HG03378 (cell line): Measurements from ENCODE around the gene LRP5.
"Not testable (repeated sequence)": the region's sequence is repeated elsewhere in the genome, so short reads cannot be mapped to it uniquely, and the experiment has no call there.

ENCODE experiments used
- ATAC-seq: cut with Tn5 transposase; IDR thresholded peaks from one replicate; pipeline ENCODE4 v1.9.1; 2021; ENCODE audit warnings: mild to moderate bottlenecking, moderate library complexity; ENCODE audit not compliant: unreplicated experiment

The LRP5 gene

DNA sequence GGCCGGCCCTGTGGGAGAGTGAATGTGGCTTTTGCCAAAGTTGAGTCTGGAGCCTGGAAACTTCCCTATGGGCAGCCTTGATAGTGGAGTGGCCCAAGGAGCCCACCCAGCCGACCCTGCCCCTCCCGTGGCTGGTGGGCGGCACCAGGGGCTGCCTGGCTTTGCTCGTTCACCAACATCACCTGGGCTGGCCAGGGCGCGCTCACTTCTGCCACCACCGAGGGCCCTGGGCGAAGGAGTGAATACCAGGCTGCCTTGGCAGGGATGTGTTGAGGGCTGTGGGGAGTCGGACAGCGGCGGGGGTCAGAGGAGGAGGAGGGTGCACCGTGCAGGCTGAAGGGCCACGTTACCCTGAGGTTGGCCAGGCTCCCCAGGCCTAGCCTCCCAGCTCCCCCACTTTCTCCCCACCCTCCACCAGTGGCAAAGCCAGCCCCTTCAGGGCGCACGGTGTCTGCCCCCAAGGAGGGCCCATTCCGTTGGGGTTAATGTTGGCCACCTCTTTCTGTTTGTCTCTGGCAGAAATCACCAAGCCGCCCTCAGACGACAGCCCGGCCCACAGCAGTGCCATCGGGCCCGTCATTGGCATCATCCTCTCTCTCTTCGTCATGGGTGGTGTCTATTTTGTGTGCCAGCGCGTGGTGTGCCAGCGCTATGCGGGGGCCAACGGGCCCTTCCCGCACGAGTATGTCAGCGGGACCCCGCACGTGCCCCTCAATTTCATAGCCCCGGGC, 125.7 kb downstream of the LRP5 start:
- no peak for ATAC-seq

DNA sequence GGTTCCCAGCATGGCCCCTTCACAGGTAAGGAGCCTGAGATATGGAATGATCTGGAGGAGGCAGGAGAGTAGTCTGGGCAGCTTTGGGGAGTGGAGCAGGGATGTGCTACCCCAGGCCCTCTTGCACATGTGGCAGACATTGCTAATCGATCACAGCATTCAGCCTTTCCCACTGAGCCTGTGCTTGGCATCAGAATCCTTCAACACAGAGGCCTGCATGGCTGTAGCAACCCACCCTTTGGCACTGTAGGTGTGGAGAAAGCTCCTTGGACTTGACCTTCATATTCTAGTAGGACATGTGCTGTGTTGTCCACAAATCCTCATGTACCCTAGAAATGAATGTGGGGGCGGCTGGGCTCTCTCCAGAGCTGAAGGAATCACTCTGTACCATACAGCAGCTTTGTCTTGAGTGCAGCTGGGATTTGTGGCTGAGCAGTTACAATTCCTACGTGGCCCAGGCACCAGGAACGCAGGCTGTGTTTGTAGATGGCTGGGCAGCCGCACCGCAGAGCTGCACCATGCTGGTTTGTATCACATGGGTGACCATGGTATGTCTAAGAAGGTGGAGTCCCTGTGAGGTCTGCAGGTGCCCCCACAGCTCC, 126.4 kb downstream of the LRP5 start:
- ATAC-seq = no peak

GRCh38 chr11:68439355-68440065, 127.1 kb downstream of the LRP5 start:
- no peak for ATAC-seq

- ATAC-seq = no peak
Observed at GRCh38 chr11:68440224-68440623, 127.8 kb downstream of the LRP5 start.

- no peak for ATAC-seq
Observed at GRCh38 chr11:68441466-68442230, 129.3 kb downstream of the LRP5 start.

- no peak for ATAC-seq
Observed at GRCh38 chr11:68442433-68442832, 130.0 kb downstream of the LRP5 start.

DNA sequence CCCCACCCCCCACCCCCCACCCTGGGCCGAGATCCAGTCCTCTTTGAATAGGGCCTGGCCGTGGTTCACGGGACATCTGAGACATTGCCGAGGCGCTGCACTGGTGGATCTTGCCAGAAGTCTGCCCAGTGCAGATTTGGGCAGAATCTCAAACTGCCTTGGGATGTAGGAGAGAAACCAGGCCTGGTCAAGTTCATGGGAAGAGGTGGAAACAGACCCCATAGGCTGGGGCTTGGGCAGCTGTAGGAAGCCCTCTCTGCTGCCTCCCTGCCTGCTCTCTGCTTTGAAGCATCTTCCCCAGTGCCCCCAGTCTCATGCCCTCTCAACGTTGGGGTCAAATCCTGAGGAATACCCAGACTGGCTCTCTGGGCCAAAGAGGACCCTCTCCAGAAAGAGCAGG, 132.2 kb downstream of the LRP5 start:
- ATAC-seq = no peak

DNA sequence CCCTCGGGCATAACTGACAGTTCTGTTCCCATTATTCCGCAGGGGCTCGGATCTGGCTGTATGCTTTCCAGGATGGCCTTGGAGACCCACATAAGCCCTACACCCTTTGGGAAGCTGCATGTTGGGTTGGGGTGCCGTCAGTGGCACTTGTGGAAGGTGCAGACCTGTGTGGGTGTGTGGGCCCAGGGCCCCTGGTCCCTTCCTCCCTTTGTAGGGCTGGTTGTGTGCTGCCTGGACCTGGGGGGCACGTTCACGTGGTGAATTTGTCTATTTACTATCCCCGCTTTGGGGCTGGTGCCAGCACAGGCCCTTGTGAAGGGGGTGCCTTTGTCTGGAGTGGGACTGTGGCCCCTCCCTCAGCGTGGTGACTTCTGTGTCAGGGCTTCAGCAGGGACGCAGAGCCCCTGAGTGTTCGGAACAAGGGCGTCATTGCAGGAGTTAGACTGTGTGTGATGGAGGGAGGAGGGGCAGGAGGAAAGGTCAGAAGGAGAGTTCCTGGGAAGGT, 133.2 kb downstream of the LRP5 start:
- ATAC-seq = no peak

DNA sequence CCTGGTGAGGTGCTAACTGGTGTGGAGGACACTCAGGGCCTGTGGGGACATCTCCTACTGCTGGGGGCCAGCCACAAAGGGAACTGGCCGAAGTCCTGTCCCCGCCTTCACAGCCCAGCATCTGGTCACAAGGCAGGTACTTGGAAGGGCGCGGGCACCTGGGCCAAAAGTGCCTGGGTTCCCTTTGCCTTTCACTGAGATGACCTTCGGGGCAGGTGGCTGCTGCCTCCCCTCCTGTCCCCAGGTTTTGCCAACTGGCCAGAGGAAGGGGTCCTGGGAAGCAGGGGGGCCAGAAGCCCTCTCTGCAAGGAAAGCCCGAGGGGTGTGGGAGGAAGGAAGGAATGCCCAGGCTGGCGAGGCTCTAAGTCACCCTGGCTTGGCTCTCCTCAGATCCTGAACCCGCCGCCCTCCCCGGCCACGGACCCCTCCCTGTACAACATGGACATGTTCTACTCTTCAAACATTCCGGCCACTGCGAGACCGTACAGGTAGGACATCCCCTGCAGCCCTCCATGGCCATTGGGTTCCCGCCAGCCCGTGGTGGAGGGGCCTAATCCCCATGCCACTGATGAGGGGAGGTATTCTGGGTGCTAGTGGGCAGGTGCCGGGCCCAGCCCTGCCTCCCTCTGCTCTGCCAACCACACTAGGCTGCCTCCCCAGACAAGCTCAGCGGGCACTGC, 133.8 kb downstream of the LRP5 start:
- no peak for ATAC-seq

DNA sequence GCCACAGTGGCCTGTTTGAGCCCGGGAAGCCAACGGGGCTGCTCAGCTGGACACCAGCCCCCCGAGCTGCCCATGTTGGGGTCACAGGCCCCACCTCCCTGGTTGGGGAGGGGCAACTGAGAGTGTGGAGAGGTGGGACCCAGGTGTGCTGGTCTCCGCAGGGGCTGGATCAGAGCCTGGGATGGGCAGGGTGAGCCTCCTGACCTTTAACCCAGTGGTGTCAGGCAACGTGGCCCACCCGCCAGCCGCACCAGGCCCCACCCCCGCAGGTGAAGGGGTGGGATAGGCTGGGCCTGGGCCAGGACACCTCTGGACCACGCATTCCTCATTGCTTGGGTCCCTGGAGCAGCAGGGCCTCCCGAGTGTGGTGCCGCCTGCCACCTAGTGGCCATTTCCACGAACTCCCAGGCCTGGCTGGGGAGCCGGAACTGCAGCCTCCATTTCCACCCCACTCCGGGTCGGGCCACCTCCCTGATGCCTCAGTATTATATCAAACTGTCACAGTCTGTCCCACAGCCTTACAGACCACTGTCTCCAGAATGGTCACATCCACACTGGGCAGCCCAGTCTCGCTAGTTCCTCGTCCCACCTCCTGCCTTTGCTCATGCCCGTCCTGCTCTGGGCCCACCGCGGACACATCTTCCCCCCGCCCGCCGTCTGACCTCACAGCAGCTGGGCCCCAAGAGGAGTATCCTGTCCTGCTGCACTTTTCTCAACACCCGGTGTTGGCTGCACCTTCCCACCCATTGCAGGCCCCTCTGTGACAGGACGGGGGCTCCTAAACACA, 134.8 kb downstream of the LRP5 start:
- ATAC-seq = no peak

GRCh38 chr11:68447914-68448313, 135.5 kb downstream of the LRP5 start:
- ATAC-seq = not testable (repeated sequence)

GRCh38 chr11:68448604-68449011, 136.2 kb downstream of the LRP5 start:
- no peak for ATAC-seq

GRCh38 chr11:68449951-68450350, 137.6 kb downstream of the LRP5 start:
- no peak for ATAC-seq

DNA sequence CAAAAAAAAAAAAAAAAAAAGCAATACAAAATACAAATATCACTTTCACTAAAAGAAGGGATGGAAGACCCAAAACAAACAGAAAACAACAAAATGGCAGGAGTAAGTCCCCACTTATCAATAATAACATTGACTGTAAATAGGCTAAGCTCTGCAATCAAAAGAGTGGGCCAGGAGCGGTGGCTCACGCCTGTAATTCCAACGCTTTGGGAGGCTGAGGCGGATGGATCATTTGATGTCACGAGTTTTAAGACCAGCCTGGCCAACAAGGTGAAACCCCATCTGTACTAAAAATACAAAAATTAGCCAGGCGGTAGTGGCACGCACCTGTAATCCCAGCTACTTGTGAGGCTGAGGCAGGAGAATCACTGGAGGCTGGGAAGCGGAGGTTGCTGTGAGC, 138.3 kb downstream of the LRP5 start:
- no peak for ATAC-seq

DNA sequence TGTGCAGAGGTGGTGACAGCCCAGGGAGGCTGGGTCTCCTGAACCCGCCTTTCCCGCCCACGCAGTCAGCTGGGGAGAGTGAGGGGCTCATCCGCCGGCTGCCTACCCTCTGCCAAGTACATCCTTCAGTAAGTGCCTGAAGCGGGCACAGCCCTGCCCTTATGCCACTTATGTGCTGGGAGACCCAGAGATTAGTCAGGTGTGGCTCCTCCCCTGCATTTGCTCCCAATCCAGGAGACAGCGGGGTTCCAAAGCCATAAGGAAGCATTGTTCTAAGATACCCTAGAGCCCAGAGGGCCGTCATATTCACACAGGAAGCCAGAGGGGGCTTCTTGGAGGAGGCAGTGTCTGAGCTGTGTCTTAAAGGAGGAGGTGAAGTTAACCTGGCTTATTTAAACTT, 142.4 kb downstream of the LRP5 start:
- no peak for ATAC-seq

- no peak for ATAC-seq
Observed at GRCh38 chr11:68455485-68455884, 143.1 kb downstream of the LRP5 start.

- ATAC-seq = no peak
Observed at GRCh38 chr11:68457216-68457897, 145.0 kb downstream of the LRP5 start.

GRCh38 chr11:68457898-68458249, 145.5 kb downstream of the LRP5 start:
- no peak for ATAC-seq

- ATAC-seq = not testable (repeated sequence)
Observed at GRCh38 chr11:68458340-68458739, 145.9 kb downstream of the LRP5 start.
